ENCODE results near the gene MCC.

Gene MCC

DNA sequence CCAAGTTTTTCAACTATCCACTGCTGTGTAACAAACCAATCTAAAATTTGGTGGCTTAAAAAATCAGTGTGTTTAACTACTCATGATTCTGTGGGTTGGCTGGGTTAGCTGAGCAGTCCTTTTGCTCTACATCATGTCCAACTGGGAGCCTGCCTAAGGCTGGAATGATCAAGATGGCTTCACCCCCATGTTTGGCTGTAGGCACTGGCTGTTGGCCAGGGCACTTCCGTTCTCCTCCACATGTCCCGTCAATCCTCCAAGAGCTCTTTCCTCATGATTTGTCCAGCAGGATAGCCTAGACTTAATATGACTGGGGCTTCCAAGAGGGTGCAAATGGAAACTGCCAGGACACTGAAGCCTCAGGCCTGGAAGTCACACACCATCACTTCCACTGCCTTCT, 36.5 kb downstream of the MCC start:
- no peaks in the 10 kb centered on the region for H3K27me3 ChIP-seq (ENCODE audit: low read length)
- TF ChIP-seq, protein P1, sequence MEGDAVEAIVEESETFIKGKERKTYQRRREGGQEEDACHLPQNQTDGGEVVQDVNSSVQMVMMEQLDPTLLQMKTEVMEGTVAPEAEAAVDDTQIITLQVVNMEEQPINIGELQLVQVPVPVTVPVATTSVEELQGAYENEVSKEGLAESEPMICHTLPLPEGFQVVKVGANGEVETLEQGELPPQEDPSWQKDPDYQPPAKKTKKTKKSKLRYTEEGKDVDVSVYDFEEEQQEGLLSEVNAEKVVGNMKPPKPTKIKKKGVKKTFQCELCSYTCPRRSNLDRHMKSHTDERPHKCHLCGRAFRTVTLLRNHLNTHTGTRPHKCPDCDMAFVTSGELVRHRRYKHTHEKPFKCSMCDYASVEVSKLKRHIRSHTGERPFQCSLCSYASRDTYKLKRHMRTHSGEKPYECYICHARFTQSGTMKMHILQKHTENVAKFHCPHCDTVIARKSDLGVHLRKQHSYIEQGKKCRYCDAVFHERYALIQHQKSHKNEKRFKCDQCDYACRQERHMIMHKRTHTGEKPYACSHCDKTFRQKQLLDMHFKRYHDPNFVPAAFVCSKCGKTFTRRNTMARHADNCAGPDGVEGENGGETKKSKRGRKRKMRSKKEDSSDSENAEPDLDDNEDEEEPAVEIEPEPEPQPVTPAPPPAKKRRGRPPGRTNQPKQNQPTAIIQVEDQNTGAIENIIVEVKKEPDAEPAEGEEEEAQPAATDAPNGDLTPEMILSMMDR (IDR thresholded peaks at IDR 0.05; ENCODE audit: insufficient read depth, low read length, poor library complexity, severe bottlenecking) = no peak
- no peak for TF ChIP-seq EZH2phosphoT487 (conservative IDR thresholded peaks at IDR 0.05; ENCODE audit: low read length)

DNA sequence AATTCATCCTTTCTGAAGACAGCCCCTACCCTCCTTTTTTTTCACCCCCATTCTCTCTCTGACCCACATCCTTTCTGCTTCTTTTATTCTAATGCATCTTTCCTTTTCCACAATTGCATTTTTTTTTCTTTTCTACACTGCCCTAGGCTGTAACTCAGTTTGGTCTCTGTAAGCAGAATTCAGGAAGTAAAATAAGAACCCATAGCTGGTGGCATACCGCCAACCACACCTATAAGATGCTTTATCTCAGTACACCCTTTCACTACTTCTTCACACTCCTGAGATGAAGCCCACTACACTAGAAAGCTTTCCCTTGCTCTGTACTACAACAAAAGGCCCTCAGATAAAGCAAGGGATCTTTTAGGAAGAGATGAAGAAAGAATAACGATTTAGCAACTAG, 37.3 kb downstream of the MCC start:
- TF ChIP-seq EZH2phosphoT487 (conservative IDR thresholded peaks at IDR 0.05; ENCODE audit: low read length) = no peak
- TF ChIP-seq, protein P1 (IDR thresholded peaks at IDR 0.05; ENCODE audit: insufficient read depth, low read length, poor library complexity, severe bottlenecking) = no peak
- H3F3A ChIP-seq (ENCODE audit: insufficient read depth) = no peaks in the 10 kb centered on the region
- no peaks in the 10 kb centered on the region for H3K27me3 ChIP-seq (ENCODE audit: low read length)
- H2AFZ ChIP-seq (ENCODE audit: low read depth, low read length, severe bottlenecking) = no peak overlapping the region
- H3K79me2 ChIP-seq (ENCODE audit: insufficient read depth, low read length) = no peaks in the 10 kb centered on the region
- no peaks in the 10 kb centered on the region for H3K36me3 ChIP-seq (ENCODE audit: low read length)
- H3K4me2 ChIP-seq (ENCODE audit: low read depth, low read length, poor library complexity, severe bottlenecking) = no peak overlapping the region
- H4K20me1 ChIP-seq (ENCODE audit: low read depth, low read length) = no peaks in the 10 kb centered on the region
- no peak overlapping the region for H3K9ac ChIP-seq (ENCODE audit: low read length)
- no peak overlapping the region for H3K27ac ChIP-seq (ENCODE audit: low read depth, low read length)
- H3K4me3 ChIP-seq (ENCODE audit: insufficient read depth, low read length, poor library complexity, severe bottlenecking) = no peak overlapping the region
- no peaks in the 10 kb centered on the region for H3K9me3 ChIP-seq (ENCODE audit: insufficient read depth, low read length)
- H3K9me2 ChIP-seq (replicated peaks; ENCODE audit: insufficient read depth, low read length) = no peaks in the 10 kb centered on the region

More for the DNA sequence above, 36.5 kb downstream of the MCC start:
- no peak overlapping the region for H2AFZ ChIP-seq (ENCODE audit: low read depth, low read length, severe bottlenecking)
- no peaks in the 10 kb centered on the region for H3K36me3 ChIP-seq (ENCODE audit: low read length)
- H3F3A ChIP-seq (ENCODE audit: insufficient read depth) = no peaks in the 10 kb centered on the region
- H4K20me1 ChIP-seq (ENCODE audit: low read depth, low read length) = no peaks in the 10 kb centered on the region
- H3K27ac ChIP-seq (ENCODE audit: low read depth, low read length) = no peak overlapping the region
- H3K9me2 ChIP-seq (replicated peaks; ENCODE audit: insufficient read depth, low read length) = no peaks in the 10 kb centered on the region
- no peak overlapping the region for H3K4me3 ChIP-seq (ENCODE audit: insufficient read depth, low read length, poor library complexity, severe bottlenecking)
- no peaks in the 10 kb centered on the region for H3K79me2 ChIP-seq (ENCODE audit: insufficient read depth, low read length)
- H3K4me2 ChIP-seq (ENCODE audit: low read depth, low read length, poor library complexity, severe bottlenecking) = no peak overlapping the region
- H3K9me3 ChIP-seq (ENCODE audit: insufficient read depth, low read length) = no peaks in the 10 kb centered on the region
- H3K9ac ChIP-seq (ENCODE audit: low read length) = no peak overlapping the region

DNA sequence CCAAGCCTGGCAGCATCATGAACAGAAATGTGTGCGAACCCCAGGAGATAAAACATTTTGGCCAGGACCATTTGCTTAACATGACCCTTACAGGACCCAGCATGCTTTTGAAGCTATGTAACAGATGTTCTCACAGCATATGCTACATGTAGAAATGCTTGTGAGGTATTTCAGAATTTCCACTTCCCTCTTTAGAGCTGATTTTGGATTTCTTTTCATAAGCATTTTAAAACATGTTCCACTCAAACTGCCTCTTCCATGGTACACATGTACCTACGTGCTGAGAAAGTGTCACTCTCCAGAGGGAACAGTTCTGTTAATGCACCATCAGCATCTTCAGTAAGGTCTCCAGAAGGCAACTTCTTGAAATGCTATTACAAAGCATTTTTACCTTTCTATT, 37.8 kb downstream of the MCC start:
- H3K36me3 ChIP-seq (ENCODE audit: low read length) = no peaks in the 10 kb centered on the region
- H3K27me3 ChIP-seq (ENCODE audit: low read length) = no peaks in the 10 kb centered on the region
- H3K27ac ChIP-seq (ENCODE audit: low read depth, low read length) = no peak overlapping the region
- no peaks in the 10 kb centered on the region for H3K9me3 ChIP-seq (ENCODE audit: insufficient read depth, low read length)
- H3F3A ChIP-seq (ENCODE audit: insufficient read depth) = no peaks in the 10 kb centered on the region
- H3K79me2 ChIP-seq (ENCODE audit: insufficient read depth, low read length) = no peaks in the 10 kb centered on the region
- H2AFZ ChIP-seq (ENCODE audit: low read depth, low read length, severe bottlenecking) = no peak overlapping the region
- H3K4me2 ChIP-seq (ENCODE audit: low read depth, low read length, poor library complexity, severe bottlenecking) = no peak overlapping the region
- no peak overlapping the region for H3K4me3 ChIP-seq (ENCODE audit: insufficient read depth, low read length, poor library complexity, severe bottlenecking)
- no peaks in the 10 kb centered on the region for H4K20me1 ChIP-seq (ENCODE audit: low read depth, low read length)
- no peaks in the 10 kb centered on the region for H3K9me2 ChIP-seq (replicated peaks; ENCODE audit: insufficient read depth, low read length)
- TF ChIP-seq, protein P1 (IDR thresholded peaks at IDR 0.05; ENCODE audit: insufficient read depth, low read length, poor library complexity, severe bottlenecking) = no peak
- H3K9ac ChIP-seq (ENCODE audit: low read length) = no peak overlapping the region

DNA sequence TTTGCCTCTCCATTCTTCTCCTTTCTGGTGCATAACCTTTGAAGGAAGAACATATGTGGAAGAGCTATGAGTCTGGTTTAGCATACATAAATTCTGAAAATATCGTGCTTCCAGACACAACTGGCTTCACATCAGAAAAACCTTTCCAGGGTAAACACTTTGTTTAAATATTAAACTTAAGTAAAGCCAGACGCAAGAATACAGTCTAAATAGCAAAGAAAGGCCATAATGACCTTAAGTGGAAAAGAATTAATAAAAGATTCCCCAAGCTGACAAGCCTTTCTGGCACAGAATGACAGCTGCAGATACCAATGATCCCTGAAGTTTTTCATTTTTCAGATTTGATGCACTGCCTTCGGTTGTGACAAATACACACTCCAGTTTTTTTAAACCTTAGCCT, 40.0 kb downstream of the MCC start:
- no peaks in the 10 kb centered on the region for H3K9me2 ChIP-seq (replicated peaks; ENCODE audit: insufficient read depth, low read length)
- no peak overlapping the region for H3K4me3 ChIP-seq (ENCODE audit: insufficient read depth, low read length, poor library complexity, severe bottlenecking)
- no peaks in the 10 kb centered on the region for H3K9me3 ChIP-seq (ENCODE audit: insufficient read depth, low read length)
- H3K27ac ChIP-seq (ENCODE audit: low read depth, low read length) = no peak overlapping the region
- no peaks in the 10 kb centered on the region for H3K79me2 ChIP-seq (ENCODE audit: insufficient read depth, low read length)
- no peak overlapping the region for H2AFZ ChIP-seq (ENCODE audit: low read depth, low read length, severe bottlenecking)
- no peaks in the 10 kb centered on the region for H3F3A ChIP-seq (ENCODE audit: insufficient read depth)
- H4K20me1 ChIP-seq (ENCODE audit: low read depth, low read length) = no peaks in the 10 kb centered on the region
- H3K9ac ChIP-seq (ENCODE audit: low read length) = no peak overlapping the region
- no peaks in the 10 kb centered on the region for H3K27me3 ChIP-seq (ENCODE audit: low read length)
- no peak overlapping the region for H3K4me2 ChIP-seq (ENCODE audit: low read depth, low read length, poor library complexity, severe bottlenecking)
- H3K36me3 ChIP-seq (ENCODE audit: low read length) = no peaks in the 10 kb centered on the region
- no peak for TF ChIP-seq EZH2phosphoT487 (conservative IDR thresholded peaks at IDR 0.05; ENCODE audit: low read length)
- TF ChIP-seq, protein P1 (IDR thresholded peaks at IDR 0.05; ENCODE audit: insufficient read depth, low read length, poor library complexity, severe bottlenecking) = no peak
